HG03066 (cell line): ENCODE data around the gene UBE3C.
A peak's percentile ranks its signal among the peaks of the same experiment; 100 is the strongest.
"Not testable (repeated sequence)": the region's sequence is repeated elsewhere in the genome, so short reads cannot be mapped to it uniquely, and the experiment has no call there.

Experiments
- ATAC-seq: cut with Tn5 transposase; IDR thresholded peaks from one replicate; pipeline ENCODE4 v1.9.1; 2021; ENCODE audit warnings: low read depth; ENCODE audit not compliant: unreplicated experiment

Gene UBE3C

GRCh38 chr7:157138424-157139110, at the start of gene UBE3C:
TSS of gene UBE3C (plus strand) at chr7:157138926. CDS start at chr7:157139273, 347 bp downstream.
- peak; percentile 78 for ATAC-seq

GRCh38 chr7:157089100-157089610, 49.6 kb upstream of the UBE3C start:
- no peak for ATAC-seq

- no peak for ATAC-seq
Measured at GRCh38 chr7:157090485-157091165, 48.1 kb upstream of the UBE3C start.

- no peak for ATAC-seq
Measured at GRCh38 chr7:157096286-157097055, 42.3 kb upstream of the UBE3C start.

GRCh38 chr7:157097056-157097329, 41.7 kb upstream of the UBE3C start:
- ATAC-seq: no peak

- no peak for ATAC-seq
Measured at GRCh38 chr7:157097569-157097968, 41.2 kb upstream of the UBE3C start.

- ATAC-seq: not testable (repeated sequence)
Measured at GRCh38 chr7:157100005-157100404, 38.7 kb upstream of the UBE3C start.

- ATAC-seq: not testable (repeated sequence)
Measured at GRCh38 chr7:157103641-157104040, 35.1 kb upstream of the UBE3C start.

- ATAC-seq: no peak
Measured at GRCh38 chr7:157111311-157111710, 27.4 kb upstream of the UBE3C start.

GRCh38 chr7:157112706-157113105, 26.0 kb upstream of the UBE3C start:
- no peak for ATAC-seq

GRCh38 chr7:157113607-157114006, 25.1 kb upstream of the UBE3C start:
- no peak for ATAC-seq

- no peak for ATAC-seq
Measured at GRCh38 chr7:157116762-157117161, 22.0 kb upstream of the UBE3C start.

GRCh38 chr7:157117796-157118195, 20.9 kb upstream of the UBE3C start:
- ATAC-seq: no peak

GRCh38 chr7:157120181-157120580, 18.5 kb upstream of the UBE3C start:
- no peak for ATAC-seq

GRCh38 chr7:157121184-157121715, 17.5 kb upstream of the UBE3C start:
- ATAC-seq: no peak

- ATAC-seq: no peak
Measured at GRCh38 chr7:157122800-157123495, 15.8 kb upstream of the UBE3C start.

- no peak for ATAC-seq
Measured at GRCh38 chr7:157124690-157125089, 14.0 kb upstream of the UBE3C start.

- no peak for ATAC-seq
Measured at GRCh38 chr7:157125376-157126223, 13.1 kb upstream of the UBE3C start.

- ATAC-seq: no peak
Measured at GRCh38 chr7:157126921-157127320, 11.8 kb upstream of the UBE3C start.

GRCh38 chr7:157129200-157129599, 9.5 kb upstream of the UBE3C start:
- no peak for ATAC-seq
